HepG2 (cell line): ENCODE data around the gene FXR2. TPM values are rescaled to one million over a fixed set of nuclear protein-coding genes. Genes with fewer than 3 reads are reported as not detected.

Experiments used
- CHD4 ChIP-seq: fragments of 200-600 bp; sonication (generic); IDR thresholded peaks from 2 replicates; pipeline ENCODE4 v1.7.0; 2017; ENCODE audit warnings: mild to moderate bottlenecking, low read length, borderline replicate concordance
- DMAP1 ChIP-seq: IDR thresholded peaks from 2 replicates; pipeline ENCODE4 v1.6.1; 2016
- HOXA3 ChIP-seq: sonication (generic); formaldehyde crosslinking; IDR thresholded peaks from 2 replicates; pipeline ENCODE4 v1.5.0; 2020; ENCODE audit warnings: missing genetic modification reagents
- KDM5B ChIP-seq: sonication (generic); formaldehyde crosslinking; IDR thresholded peaks from 2 replicates; pipeline ENCODE4 v1.4.0; 2020; ENCODE audit warnings: missing genetic modification reagents, mild to moderate bottlenecking, borderline replicate concordance
- KLF6 ChIP-seq: IDR thresholded peaks from 2 replicates; pipeline ENCODE4 v1.8.0; 2016; ENCODE audit warnings: missing biosample characterization, missing genetic modification reagents
- NBN ChIP-seq: fragments of 450-650 bp; conservative IDR thresholded peaks from 2 replicates; pipeline ENCODE4 v1.6.1; 2017
- PAF1 ChIP-seq: IDR thresholded peaks from 2 replicates; pipeline ENCODE4 v1.6.1; 2016; ENCODE audit warnings: missing genetic modification reagents, missing compliant biosample characterization
- REXO4 ChIP-seq: sonication (generic); formaldehyde crosslinking; IDR thresholded peaks from 2 replicates; pipeline ENCODE4 v1.8.0; 2022; ENCODE audit warnings: missing genetic modification reagents, mild to moderate bottlenecking, borderline replicate concordance
- SALL1 ChIP-seq: sonication (generic); formaldehyde crosslinking; IDR thresholded peaks from 2 replicates; pipeline ENCODE4 v1.8.0; 2022; ENCODE audit warnings: mild to moderate bottlenecking, missing genetic modification reagents
- SIX1 ChIP-seq: sonication (generic); formaldehyde crosslinking; IDR thresholded peaks from 2 replicates; pipeline ENCODE4 v1.4.0; 2020; ENCODE audit warnings: missing genetic modification reagents, borderline replicate concordance
- TEAD2 ChIP-seq: sonication (generic); formaldehyde crosslinking; IDR thresholded peaks from 2 replicates; pipeline ENCODE4 v1.9.0; 2021; ENCODE audit warnings: missing genetic modification reagents
- U2AF1 ChIP-seq: fragments of 200-400 bp; formaldehyde crosslinking; optimal IDR thresholded peaks from 2 replicates; pipeline ENCODE3; 2017; ENCODE audit warnings: mild to moderate bottlenecking, low read depth, low read length
- ZBTB3 ChIP-seq: sonication (generic); formaldehyde crosslinking; IDR thresholded peaks from 2 replicates; pipeline ENCODE4 v1.4.0; 2020; ENCODE audit warnings: low read depth, mild to moderate bottlenecking, moderate library complexity, missing genetic modification reagents, borderline replicate concordance
- ZFP62 ChIP-seq: sonication (generic); formaldehyde crosslinking; IDR thresholded peaks from 2 replicates; pipeline ENCODE4 v1.4.0; 2020; ENCODE audit warnings: missing genetic modification reagents
- ZFP90 ChIP-seq: sonication (generic); formaldehyde crosslinking; IDR thresholded peaks from 2 replicates; pipeline ENCODE4 v1.8.0; 2022; ENCODE audit warnings: missing genetic modification reagents, mild to moderate bottlenecking, inconsistent platforms, borderline replicate concordance
- ZNF432 ChIP-seq: sonication (generic); formaldehyde crosslinking; IDR thresholded peaks from 2 replicates; pipeline ENCODE4 v1.5.0; 2020; ENCODE audit warnings: missing genetic modification reagents, mild to moderate bottlenecking, borderline replicate concordance
- ZNF550 ChIP-seq: sonication (generic); formaldehyde crosslinking; IDR thresholded peaks from 2 replicates; pipeline ENCODE4 v1.4.0; 2020; ENCODE audit warnings: mild to moderate bottlenecking, missing genetic modification reagents, borderline replicate concordance
- ZNF780A ChIP-seq: sonication (generic); formaldehyde crosslinking; IDR thresholded peaks from 2 replicates; pipeline ENCODE4 v1.8.0; 2022; ENCODE audit warnings: mild to moderate bottlenecking, missing genetic modification reagents, moderate library complexity
- polyA plus RNA-seq, 8 experiments: library from polyadenylated mRNA; depleted of rRNA in 3 of 8; stranded (reverse) in 7 of 8; unstranded in 1 of 8; fragments of >200 nt; fragmentation: Illumina TruSeq in 4 of 8; extraction: Trizol in 4 of 8; gene quantifications; 2 replicates each; pipeline versions ENCODE4 v1.2.1 to v1.2.3, GENCODE V29; 2011 to 2016; ENCODE audit warnings: low read depth in 4 of 8, missing spikeins in 1 of 8, mixed read lengths in 1 of 8; ENCODE audit not compliant: insufficient read depth in 1 of 8
- total RNA-seq, 5 experiments: library from RNA; depleted of rRNA; stranded (reverse); fragments of >200 nt; fragmentation: Illumina TruSeq; extraction: Trizol; gene quantifications; 2 replicates each; pipeline ENCODE4 v1.2.3, GENCODE V29; 2016; ENCODE audit warnings: low read depth in 1 of 5
- TF ChIP-seq, protein P1 (sequence below): sonication (generic); formaldehyde crosslinking; IDR thresholded peaks from 2 replicates; pipeline ENCODE4 v1.4.0; 2020; ENCODE audit warnings: mild to moderate bottlenecking, missing genetic modification reagents
- TF ChIP-seq, protein P2 (sequence below): sonication (generic); formaldehyde crosslinking; IDR thresholded peaks from 2 replicates; pipeline ENCODE4 v1.4.0; 2020; ENCODE audit warnings: missing genetic modification reagents
- TF ChIP-seq, protein P3 (sequence below): IDR thresholded peaks from 2 replicates; pipeline ENCODE4 v1.6.1; 2018; ENCODE audit warnings: missing genetic modification reagents, mild to moderate bottlenecking, missing compliant biosample characterization
- TF ChIP-seq, protein P4 (sequence below): sonication (generic); formaldehyde crosslinking; conservative IDR thresholded peaks from 2 replicates; pipeline ENCODE4 v1.4.0; 2020; ENCODE audit warnings: missing genetic modification reagents
- TF ChIP-seq, protein P5 (sequence below): sonication (generic); formaldehyde crosslinking; IDR thresholded peaks from 2 replicates; pipeline ENCODE4 v1.5.0; 2020; ENCODE audit warnings: missing genetic modification reagents

FXR2 gene
- total and polyA plus RNA-seq, 2 of the 13 experiments (the other 11 are each of a cell fraction or from before 2014, with no cell fraction given): 20.9 to 24.4 TPM

DNA sequence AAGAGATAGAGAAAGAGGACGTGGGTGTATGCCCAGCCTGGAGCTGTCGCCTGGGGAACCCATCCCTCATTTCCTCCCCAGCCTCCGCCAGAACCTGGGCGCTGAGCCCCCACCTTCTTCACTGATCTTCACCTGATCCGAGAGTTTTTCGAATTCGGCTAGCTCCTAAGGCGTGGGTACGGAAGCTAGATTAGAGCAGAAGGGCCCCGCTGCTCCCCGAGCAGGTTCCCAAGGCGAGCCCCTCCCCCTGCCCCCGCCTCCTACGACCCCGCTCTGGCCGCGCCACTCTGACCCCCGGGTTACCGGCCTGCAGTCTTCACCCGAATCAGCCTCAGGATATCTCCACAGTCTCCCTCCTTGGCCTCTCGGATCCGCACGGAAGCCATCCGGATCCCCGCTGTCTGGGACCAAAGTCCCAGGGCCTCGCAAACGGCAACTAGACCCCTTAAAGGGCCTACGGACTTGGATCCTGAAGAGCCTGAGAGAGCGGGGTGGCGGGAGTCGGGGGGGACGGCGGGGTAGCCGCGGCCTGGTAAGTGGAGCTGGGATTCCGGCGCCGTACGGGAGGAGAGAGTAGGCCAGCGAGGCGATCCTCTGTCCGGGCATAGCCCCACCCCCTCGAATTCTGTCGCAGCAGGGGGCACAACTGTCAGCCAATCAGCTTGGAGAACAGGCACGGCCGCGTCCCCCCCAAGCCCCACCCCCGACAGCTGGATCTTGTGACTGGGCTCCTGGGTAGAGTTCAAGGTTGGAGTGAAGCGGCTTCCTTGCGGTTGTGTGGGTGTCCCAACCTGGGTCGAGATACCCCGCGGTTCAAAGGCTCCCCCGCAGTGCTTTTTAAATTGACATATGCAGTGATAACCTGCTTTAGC, 12.8 kb upstream of the FXR2 start, which contains the start of gene SAT2 (continued):
- TF ChIP-seq, protein P1, sequence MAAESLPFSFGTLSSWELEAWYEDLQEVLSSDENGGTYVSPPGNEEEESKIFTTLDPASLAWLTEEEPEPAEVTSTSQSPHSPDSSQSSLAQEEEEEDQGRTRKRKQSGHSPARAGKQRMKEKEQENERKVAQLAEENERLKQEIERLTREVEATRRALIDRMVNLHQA (CRISPR knock-in tag): no peak
- TF ChIP-seq TEAD2 (CRISPR knock-in tag): no peak
- TF ChIP-seq ZNF780A (CRISPR knock-in tag): no peak
- no peak for TF ChIP-seq ZBTB3 (CRISPR knock-in tag)
- no peak for TF ChIP-seq SIX1 (CRISPR knock-in tag)
- no peak for TF ChIP-seq REXO4 (CRISPR knock-in tag)
- TF ChIP-seq PAF1 (CRISPR knock-in tag): no peak
- no peak for TF ChIP-seq ZFP62 (CRISPR knock-in tag)
- TF ChIP-seq, protein P2, sequence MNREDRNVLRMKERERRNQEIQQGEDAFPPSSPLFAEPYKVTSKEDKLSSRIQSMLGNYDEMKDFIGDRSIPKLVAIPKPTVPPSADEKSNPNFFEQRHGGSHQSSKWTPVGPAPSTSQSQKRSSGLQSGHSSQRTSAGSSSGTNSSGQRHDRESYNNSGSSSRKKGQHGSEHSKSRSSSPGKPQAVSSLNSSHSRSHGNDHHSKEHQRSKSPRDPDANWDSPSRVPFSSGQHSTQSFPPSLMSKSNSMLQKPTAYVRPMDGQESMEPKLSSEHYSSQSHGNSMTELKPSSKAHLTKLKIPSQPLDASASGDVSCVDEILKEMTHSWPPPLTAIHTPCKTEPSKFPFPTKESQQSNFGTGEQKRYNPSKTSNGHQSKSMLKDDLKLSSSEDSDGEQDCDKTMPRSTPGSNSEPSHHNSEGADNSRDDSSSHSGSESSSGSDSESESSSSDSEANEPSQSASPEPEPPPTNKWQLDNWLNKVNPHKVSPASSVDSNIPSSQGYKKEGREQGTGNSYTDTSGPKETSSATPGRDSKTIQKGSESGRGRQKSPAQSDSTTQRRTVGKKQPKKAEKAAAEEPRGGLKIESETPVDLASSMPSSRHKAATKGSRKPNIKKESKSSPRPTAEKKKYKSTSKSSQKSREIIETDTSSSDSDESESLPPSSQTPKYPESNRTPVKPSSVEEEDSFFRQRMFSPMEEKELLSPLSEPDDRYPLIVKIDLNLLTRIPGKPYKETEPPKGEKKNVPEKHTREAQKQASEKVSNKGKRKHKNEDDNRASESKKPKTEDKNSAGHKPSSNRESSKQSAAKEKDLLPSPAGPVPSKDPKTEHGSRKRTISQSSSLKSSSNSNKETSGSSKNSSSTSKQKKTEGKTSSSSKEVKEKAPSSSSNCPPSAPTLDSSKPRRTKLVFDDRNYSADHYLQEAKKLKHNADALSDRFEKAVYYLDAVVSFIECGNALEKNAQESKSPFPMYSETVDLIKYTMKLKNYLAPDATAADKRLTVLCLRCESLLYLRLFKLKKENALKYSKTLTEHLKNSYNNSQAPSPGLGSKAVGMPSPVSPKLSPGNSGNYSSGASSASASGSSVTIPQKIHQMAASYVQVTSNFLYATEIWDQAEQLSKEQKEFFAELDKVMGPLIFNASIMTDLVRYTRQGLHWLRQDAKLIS (CRISPR knock-in tag): no peak
- peak; percentile 75; the same call in 1 of the 2 replicates for TF ChIP-seq SALL1 (CRISPR knock-in tag)
- peak; percentile 87 for TF ChIP-seq ZFP90 (CRISPR knock-in tag)
- TF ChIP-seq U2AF1: no peak
- no peak for TF ChIP-seq ZNF550 (CRISPR knock-in tag)
- TF ChIP-seq CHD4: peak; percentile 17; the same call in 1 of the 2 replicates
- TF ChIP-seq HOXA3 (CRISPR knock-in tag): peak; percentile 82
- TF ChIP-seq ZNF432 (CRISPR knock-in tag): no peak
- TF ChIP-seq KDM5B (CRISPR knock-in tag): peak; percentile 52; the same call in 1 of the 2 replicates
- TF ChIP-seq, protein P3, sequence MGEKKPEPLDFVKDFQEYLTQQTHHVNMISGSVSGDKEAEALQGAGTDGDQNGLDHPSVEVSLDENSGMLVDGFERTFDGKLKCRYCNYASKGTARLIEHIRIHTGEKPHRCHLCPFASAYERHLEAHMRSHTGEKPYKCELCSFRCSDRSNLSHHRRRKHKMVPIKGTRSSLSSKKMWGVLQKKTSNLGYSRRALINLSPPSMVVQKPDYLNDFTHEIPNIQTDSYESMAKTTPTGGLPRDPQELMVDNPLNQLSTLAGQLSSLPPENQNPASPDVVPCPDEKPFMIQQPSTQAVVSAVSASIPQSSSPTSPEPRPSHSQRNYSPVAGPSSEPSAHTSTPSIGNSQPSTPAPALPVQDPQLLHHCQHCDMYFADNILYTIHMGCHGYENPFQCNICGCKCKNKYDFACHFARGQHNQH (CRISPR knock-in tag): peak; percentile 85
- peak; percentile 51 for TF ChIP-seq DMAP1 (CRISPR knock-in tag)
- TF ChIP-seq, protein P4, sequence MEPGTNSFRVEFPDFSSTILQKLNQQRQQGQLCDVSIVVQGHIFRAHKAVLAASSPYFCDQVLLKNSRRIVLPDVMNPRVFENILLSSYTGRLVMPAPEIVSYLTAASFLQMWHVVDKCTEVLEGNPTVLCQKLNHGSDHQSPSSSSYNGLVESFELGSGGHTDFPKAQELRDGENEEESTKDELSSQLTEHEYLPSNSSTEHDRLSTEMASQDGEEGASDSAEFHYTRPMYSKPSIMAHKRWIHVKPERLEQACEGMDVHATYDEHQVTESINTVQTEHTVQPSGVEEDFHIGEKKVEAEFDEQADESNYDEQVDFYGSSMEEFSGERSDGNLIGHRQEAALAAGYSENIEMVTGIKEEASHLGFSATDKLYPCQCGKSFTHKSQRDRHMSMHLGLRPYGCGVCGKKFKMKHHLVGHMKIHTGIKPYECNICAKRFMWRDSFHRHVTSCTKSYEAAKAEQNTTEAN: peak; percentile 68; the same call in 1 of the 2 replicates
- TF ChIP-seq, protein P5, sequence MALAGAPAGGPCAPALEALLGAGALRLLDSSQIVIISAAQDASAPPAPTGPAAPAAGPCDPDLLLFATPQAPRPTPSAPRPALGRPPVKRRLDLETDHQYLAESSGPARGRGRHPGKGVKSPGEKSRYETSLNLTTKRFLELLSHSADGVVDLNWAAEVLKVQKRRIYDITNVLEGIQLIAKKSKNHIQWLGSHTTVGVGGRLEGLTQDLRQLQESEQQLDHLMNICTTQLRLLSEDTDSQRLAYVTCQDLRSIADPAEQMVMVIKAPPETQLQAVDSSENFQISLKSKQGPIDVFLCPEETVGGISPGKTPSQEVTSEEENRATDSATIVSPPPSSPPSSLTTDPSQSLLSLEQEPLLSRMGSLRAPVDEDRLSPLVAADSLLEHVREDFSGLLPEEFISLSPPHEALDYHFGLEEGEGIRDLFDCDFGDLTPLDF (CRISPR knock-in tag): peak; percentile 24; the same call in 1 of the 2 replicates
- peak; percentile 93; the same call in 1 of the 2 replicates for TF ChIP-seq KLF6 (CRISPR knock-in tag)
- no peak for TF ChIP-seq NBN
